Measurements from ENCODE around the gene DDR1.

The DDR1 gene

GRCh38 chr6:30883685-30884520 lies at the start of gene DDR1:
Gene DDR1 (plus strand): TSS chr6:30884519. CDS start chr6:30888730, 4,211 bp downstream.
- Histone ChIP-seq H2AFZ (ENCODE audit: low read length, unreplicated experiment) (peak within 1 kb of the TSS; percentile 95), H3K27ac (ENCODE audit: low read depth, low read length) (no peak within 1 kb of the TSS), H3K79me2 (ENCODE audit: control insufficient read depth, insufficient read depth, low read length, unreplicated experiment) (peaks cover 7% of the 10 kb centered on the region), H3K27me3 (ENCODE audit: insufficient read depth, low read length) (no peaks in the 10 kb centered on the region), H3K4me1 (ENCODE audit: control insufficient read depth, insufficient read depth, low read length, unreplicated experiment) (peaks cover 34% of the 10 kb centered on the region), H3K36me3 (ENCODE audit: insufficient read depth, low read length) (no peaks in the 10 kb centered on the region), H3K4me3 (ENCODE audit: low read depth, low read length) (peak within 1 kb of the TSS; percentile 78)

GRCh38 chr6:30834646-30835045 lies 49.7 kb upstream of the DDR1 start:
- Histone ChIP-seq H3K36me3 (ENCODE audit: insufficient read depth, low read length) (no peaks in the 10 kb centered on the region), H3K27me3 (ENCODE audit: insufficient read depth, low read length) (no peaks in the 10 kb centered on the region), H3K79me2 (ENCODE audit: control insufficient read depth, insufficient read depth, low read length, unreplicated experiment) (no peaks in the 10 kb centered on the region), H3K27ac (ENCODE audit: low read depth, low read length) (no peak overlapping the region), H3K4me1 (ENCODE audit: control insufficient read depth, insufficient read depth, low read length, unreplicated experiment) (peaks cover 9% of the 10 kb centered on the region), H2AFZ (ENCODE audit: low read length, unreplicated experiment) (no peak overlapping the region), H3K4me3 (ENCODE audit: low read depth, low read length) (no peak overlapping the region)

DNA sequence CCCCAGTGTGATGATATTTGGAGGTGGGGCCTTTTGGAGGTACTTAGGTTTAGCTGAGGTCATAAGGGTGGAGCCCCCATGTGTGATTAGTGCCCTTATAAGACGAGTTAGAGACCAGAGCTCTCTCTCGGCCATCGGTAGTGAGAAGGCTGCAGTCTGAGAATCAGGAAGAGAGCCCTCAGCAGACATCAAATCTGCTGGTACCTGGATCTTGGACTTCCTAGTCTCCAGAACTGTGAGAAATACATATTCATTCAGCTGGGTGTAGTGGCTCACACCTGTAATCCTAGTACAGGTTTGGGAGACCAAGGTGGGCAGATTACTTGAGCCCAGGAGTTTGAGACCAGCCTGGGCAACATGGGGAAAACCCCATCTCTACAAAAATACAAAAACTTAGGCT lies 48.7 kb upstream of the DDR1 start:
- Histone ChIP-seq H3K27me3 (ENCODE audit: insufficient read depth, low read length) (no peaks in the 10 kb centered on the region), H3K4me1 (ENCODE audit: control insufficient read depth, insufficient read depth, low read length, unreplicated experiment) (peaks cover 9% of the 10 kb centered on the region), H3K27ac (ENCODE audit: low read depth, low read length) (no peak overlapping the region), H3K79me2 (ENCODE audit: control insufficient read depth, insufficient read depth, low read length, unreplicated experiment) (no peaks in the 10 kb centered on the region), H3K36me3 (ENCODE audit: insufficient read depth, low read length) (no peaks in the 10 kb centered on the region), H2AFZ (ENCODE audit: low read length, unreplicated experiment) (no peak overlapping the region), H3K4me3 (ENCODE audit: low read depth, low read length) (no peak overlapping the region)

DNA sequence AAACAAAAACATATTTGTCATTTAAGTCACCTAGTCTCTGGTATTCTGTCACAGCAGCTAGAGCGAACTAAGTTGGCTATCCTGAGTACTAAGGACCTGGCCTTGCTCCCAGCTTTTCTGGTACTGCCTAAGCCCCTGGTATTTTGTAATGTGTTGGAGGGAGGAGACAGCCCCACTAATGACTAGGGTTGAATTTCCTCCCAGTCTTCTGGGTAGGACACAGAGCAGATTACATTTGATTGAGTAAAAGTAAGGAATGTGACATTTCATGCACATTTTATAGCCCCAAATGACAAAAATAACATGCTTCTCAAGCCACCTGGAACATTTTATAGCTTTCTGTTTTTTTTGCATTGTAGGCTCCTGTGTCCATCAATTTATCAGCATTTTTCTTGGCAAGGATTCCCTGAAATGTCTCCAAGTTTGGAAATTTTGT lies 47.9 kb upstream of the DDR1 start:
- H3K4me3 ChIP-seq (ENCODE audit: low read depth, low read length) = no peak overlapping the region
- no peaks in the 10 kb centered on the region for H3K79me2 ChIP-seq (ENCODE audit: control insufficient read depth, insufficient read depth, low read length, unreplicated experiment)
- H3K4me1 ChIP-seq (ENCODE audit: control insufficient read depth, insufficient read depth, low read length, unreplicated experiment) = peaks cover 15% of the 10 kb centered on the region
- H3K27ac ChIP-seq (ENCODE audit: low read depth, low read length) = peak overlapping the region; percentile 22
- H2AFZ ChIP-seq (ENCODE audit: low read length, unreplicated experiment) = no peak overlapping the region
- H3K36me3 ChIP-seq (ENCODE audit: insufficient read depth, low read length) = no peaks in the 10 kb centered on the region
- no peaks in the 10 kb centered on the region for H3K27me3 ChIP-seq (ENCODE audit: insufficient read depth, low read length)

- Histone ChIP-seq H3K27me3 (ENCODE audit: insufficient read depth, low read length) (no peaks in the 10 kb centered on the region), H2AFZ (ENCODE audit: low read length, unreplicated experiment) (no peak overlapping the region), H3K4me1 (ENCODE audit: control insufficient read depth, insufficient read depth, low read length, unreplicated experiment) (peaks cover 18% of the 10 kb centered on the region), H3K79me2 (ENCODE audit: control insufficient read depth, insufficient read depth, low read length, unreplicated experiment) (no peaks in the 10 kb centered on the region), H3K4me3 (ENCODE audit: low read depth, low read length) (no peak overlapping the region), H3K27ac (ENCODE audit: low read depth, low read length) (peak overlapping the region; percentile 22), H3K36me3 (ENCODE audit: insufficient read depth, low read length) (no peaks in the 10 kb centered on the region)
These were observed 47.4 kb upstream of the DDR1 start for GRCh38 chr6:30836957-30837356.

DNA sequence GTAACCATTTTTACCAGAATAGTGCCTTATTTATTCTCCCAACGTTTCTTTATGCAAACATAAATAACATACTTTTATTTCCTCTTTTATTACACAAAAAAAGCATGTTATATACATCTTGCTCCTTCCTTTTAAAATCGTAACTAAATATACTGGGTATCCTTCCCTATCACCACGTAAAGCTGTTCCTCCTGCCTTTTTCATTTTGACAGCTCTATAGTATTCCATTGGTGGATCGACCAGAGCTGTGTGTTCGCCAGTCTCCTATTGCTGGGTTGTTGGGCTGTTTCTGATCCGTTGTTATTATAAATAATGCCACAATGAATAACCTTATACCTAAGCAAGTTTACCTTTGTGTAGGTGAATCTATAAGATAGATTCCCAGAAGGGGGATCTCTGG lies 46.9 kb upstream of the DDR1 start:
- Histone ChIP-seq H3K79me2 (ENCODE audit: control insufficient read depth, insufficient read depth, low read length, unreplicated experiment) (no peaks in the 10 kb centered on the region), H3K36me3 (ENCODE audit: insufficient read depth, low read length) (no peaks in the 10 kb centered on the region), H3K27me3 (ENCODE audit: insufficient read depth, low read length) (no peaks in the 10 kb centered on the region), H3K4me1 (ENCODE audit: control insufficient read depth, insufficient read depth, low read length, unreplicated experiment) (peaks cover 18% of the 10 kb centered on the region), H2AFZ (ENCODE audit: low read length, unreplicated experiment) (no peak overlapping the region), H3K4me3 (ENCODE audit: low read depth, low read length) (no peak overlapping the region), H3K27ac (ENCODE audit: low read depth, low read length) (no peak overlapping the region)

DNA sequence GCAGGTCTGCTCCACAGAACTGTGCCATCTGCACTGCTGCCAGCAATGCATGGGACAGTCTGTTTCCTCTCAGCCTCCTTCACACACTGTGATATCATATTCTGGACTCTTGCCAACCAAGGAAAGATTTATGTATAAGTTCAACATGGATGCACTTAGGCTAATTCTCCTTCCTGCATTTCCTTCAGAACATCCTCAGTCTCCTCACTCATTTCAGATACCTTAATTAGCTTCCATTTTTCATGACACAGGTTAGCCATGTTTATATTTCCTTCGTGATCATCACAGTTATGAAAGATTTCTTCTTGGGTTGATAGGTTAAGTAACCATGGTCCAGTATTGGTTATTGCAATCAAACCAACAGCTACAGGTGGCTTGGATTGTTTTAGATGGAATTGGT lies 46.4 kb upstream of the DDR1 start:
- no peaks in the 10 kb centered on the region for H3K27me3 ChIP-seq (ENCODE audit: insufficient read depth, low read length)
- no peak overlapping the region for H2AFZ ChIP-seq (ENCODE audit: low read length, unreplicated experiment)
- H3K79me2 ChIP-seq (ENCODE audit: control insufficient read depth, insufficient read depth, low read length, unreplicated experiment) = no peaks in the 10 kb centered on the region
- no peak overlapping the region for H3K4me3 ChIP-seq (ENCODE audit: low read depth, low read length)
- peaks cover 18% of the 10 kb centered on the region for H3K4me1 ChIP-seq (ENCODE audit: control insufficient read depth, insufficient read depth, low read length, unreplicated experiment)
- H3K27ac ChIP-seq (ENCODE audit: low read depth, low read length) = no peak overlapping the region
- no peaks in the 10 kb centered on the region for H3K36me3 ChIP-seq (ENCODE audit: insufficient read depth, low read length)

DNA sequence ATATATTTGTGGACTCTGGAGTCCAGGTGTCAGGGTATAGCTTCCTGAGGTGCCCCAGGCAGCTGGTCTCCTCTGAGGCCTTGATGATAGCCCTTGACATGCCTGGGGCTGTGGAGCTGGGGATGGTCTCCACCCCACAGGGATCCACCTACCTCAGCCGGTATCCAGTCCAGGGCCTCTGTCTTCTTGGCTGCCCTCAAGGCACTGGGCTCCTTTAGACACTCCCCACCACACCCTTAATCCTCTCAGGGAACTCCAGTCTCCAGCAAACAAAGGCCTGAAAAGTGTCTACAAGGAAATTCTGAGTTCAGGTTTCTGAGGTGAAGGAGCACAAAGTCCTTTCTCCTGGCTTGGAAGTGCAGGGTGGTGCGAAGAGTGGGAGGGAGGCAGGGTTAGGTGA lies 44.6 kb upstream of the DDR1 start:
- H3K4me1 ChIP-seq (ENCODE audit: control insufficient read depth, insufficient read depth, low read length, unreplicated experiment) = peaks cover 26% of the 10 kb centered on the region
- H3K27me3 ChIP-seq (ENCODE audit: insufficient read depth, low read length) = no peaks in the 10 kb centered on the region
- H3K27ac ChIP-seq (ENCODE audit: low read depth, low read length) = no peak overlapping the region
- H3K36me3 ChIP-seq (ENCODE audit: insufficient read depth, low read length) = no peaks in the 10 kb centered on the region
- H2AFZ ChIP-seq (ENCODE audit: low read length, unreplicated experiment) = no peak overlapping the region
- H3K79me2 ChIP-seq (ENCODE audit: control insufficient read depth, insufficient read depth, low read length, unreplicated experiment) = no peaks in the 10 kb centered on the region
- H3K4me3 ChIP-seq (ENCODE audit: low read depth, low read length) = no peak overlapping the region

DNA sequence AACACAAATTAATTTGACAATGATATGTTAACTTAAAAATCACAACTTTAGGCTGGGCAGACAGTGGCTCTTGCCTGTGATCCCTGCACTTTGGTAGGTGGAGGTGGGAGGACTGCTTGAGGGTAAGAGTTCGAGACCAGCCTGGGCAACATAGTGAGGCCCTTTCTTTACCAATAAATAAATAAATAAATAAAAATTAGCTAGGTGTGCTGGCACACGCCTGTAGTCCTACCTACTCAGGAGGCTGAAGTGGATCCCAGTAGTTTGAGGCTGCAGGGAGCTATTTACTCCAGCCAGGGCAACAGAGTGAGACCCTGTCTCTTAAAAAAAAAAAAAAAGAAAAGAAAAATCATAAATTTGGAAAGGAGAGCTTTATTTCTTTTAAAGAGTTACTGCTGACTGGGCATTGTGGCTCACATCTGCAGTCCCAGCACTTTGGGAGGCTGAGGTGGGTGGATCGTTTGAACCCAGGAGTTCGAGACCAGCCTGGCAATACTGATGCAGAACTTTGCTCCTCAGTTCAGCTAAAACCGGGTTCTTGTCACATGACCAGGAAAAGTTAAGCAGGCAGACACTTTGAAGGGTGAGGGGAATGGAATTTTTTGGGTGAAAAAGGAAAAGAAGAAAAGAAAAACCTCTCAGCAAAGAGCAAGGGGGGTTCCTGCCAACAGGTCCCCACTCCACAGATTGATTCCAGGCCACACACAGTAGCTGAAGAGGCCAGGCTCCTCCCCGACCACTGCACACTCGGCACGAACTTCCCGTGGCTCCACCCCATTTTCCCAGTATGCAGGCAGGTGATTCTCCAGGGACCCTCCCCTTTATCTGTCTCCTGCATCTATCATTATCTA lies 44.0 kb upstream of the DDR1 start:
- Histone ChIP-seq H3K36me3 (ENCODE audit: insufficient read depth, low read length) (no peaks in the 10 kb centered on the region), H2AFZ (ENCODE audit: low read length, unreplicated experiment) (no peak overlapping the region), H3K4me3 (ENCODE audit: low read depth, low read length) (no peak overlapping the region), H3K27me3 (ENCODE audit: insufficient read depth, low read length) (no peaks in the 10 kb centered on the region), H3K27ac (ENCODE audit: low read depth, low read length) (no peak overlapping the region), H3K4me1 (ENCODE audit: control insufficient read depth, insufficient read depth, low read length, unreplicated experiment) (peaks cover 26% of the 10 kb centered on the region), H3K79me2 (ENCODE audit: control insufficient read depth, insufficient read depth, low read length, unreplicated experiment) (no peaks in the 10 kb centered on the region)

- Histone ChIP-seq H3K27ac (ENCODE audit: low read depth, low read length) (no peak overlapping the region), H3K36me3 (ENCODE audit: insufficient read depth, low read length) (no peaks in the 10 kb centered on the region), H3K4me3 (ENCODE audit: low read depth, low read length) (no peak overlapping the region), H2AFZ (ENCODE audit: low read length, unreplicated experiment) (peak overlapping the region; percentile 24), H3K4me1 (ENCODE audit: control insufficient read depth, insufficient read depth, low read length, unreplicated experiment) (peaks cover 26% of the 10 kb centered on the region), H3K27me3 (ENCODE audit: insufficient read depth, low read length) (no peaks in the 10 kb centered on the region), H3K79me2 (ENCODE audit: control insufficient read depth, insufficient read depth, low read length, unreplicated experiment) (no peaks in the 10 kb centered on the region)
These were observed 43.2 kb upstream of the DDR1 start for GRCh38 chr6:30840935-30841643.
